ENCODE data around the gene ADAM22. TPM values are rescaled to one million over a fixed set of nuclear protein-coding genes. Genes with fewer than 3 reads are reported as not detected.

The ADAM22 gene
- total and polyA plus RNA-seq, 2 of the 4 experiments (the other 2 are of a cell fraction) = 0.03 to 0.18 TPM

DNA sequence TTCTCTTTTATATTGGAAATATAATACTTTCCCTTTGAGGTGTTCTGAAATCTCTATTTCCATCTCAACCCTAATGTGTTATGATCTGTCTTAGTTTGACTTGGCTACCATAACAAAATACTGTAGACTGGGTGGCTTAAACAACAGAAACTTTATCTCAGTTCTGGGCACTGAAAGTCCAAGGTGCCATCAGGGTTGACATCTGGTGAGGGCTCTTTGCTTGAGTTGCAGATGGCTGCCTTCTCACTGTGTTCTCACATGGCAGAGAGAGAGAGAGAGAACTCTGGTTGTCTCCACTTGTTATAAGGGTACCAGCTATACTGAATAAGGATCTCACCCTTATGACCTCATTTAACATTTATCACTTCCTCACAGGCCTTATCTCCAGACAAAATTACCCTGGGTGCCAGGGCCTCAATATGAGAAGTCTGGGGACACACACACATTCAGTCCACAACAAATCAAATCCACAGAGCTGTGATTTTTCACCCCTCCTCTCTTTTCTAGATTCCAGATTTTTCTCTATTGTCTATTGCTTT, 181.3 kb downstream of the ADAM22 start:
- DNase-seq (no peak), ATAC-seq (ENCODE audit: low read depth) (no peak)
- H3K9me3 ChIP-seq (ENCODE audit: control insufficient read depth, insufficient read depth, low read length) = no peaks in the 10 kb centered on the region
- H3K9ac ChIP-seq (ENCODE audit: low read depth, low read length) = no peak overlapping the region
- no peak for TF ChIP-seq CHD1 (IDR thresholded peaks at IDR 0.05; ENCODE audit: low read depth, low read length)
- TF ChIP-seq RCOR1 (IDR thresholded peaks at IDR 0.05; ENCODE audit: insufficient replicate concordance, low read length) = no peak
- no peak for TF ChIP-seq BHLHE40 (IDR thresholded peaks at IDR 0.05; ENCODE audit: low read depth, low read length)
- no peak for TF ChIP-seq MAZ (IDR thresholded peaks at IDR 0.05; ENCODE audit: borderline replicate concordance, low read depth, low read length)
- no peak for TF ChIP-seq POLR2A (IDR thresholded peaks at IDR 0.05; ENCODE audit: low read depth, low read length)
- TF ChIP-seq MAFK (IDR thresholded peaks at IDR 0.05; ENCODE audit: low read depth, low read length) = no peak
- TF ChIP-seq, protein P1, sequence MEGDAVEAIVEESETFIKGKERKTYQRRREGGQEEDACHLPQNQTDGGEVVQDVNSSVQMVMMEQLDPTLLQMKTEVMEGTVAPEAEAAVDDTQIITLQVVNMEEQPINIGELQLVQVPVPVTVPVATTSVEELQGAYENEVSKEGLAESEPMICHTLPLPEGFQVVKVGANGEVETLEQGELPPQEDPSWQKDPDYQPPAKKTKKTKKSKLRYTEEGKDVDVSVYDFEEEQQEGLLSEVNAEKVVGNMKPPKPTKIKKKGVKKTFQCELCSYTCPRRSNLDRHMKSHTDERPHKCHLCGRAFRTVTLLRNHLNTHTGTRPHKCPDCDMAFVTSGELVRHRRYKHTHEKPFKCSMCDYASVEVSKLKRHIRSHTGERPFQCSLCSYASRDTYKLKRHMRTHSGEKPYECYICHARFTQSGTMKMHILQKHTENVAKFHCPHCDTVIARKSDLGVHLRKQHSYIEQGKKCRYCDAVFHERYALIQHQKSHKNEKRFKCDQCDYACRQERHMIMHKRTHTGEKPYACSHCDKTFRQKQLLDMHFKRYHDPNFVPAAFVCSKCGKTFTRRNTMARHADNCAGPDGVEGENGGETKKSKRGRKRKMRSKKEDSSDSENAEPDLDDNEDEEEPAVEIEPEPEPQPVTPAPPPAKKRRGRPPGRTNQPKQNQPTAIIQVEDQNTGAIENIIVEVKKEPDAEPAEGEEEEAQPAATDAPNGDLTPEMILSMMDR (conservative IDR thresholded peaks at IDR 0.05; ENCODE audit: low read depth, low read length) = no peak
- TF ChIP-seq RAD21 (IDR thresholded peaks at IDR 0.05; ENCODE audit: low read length) = no peak
- no peak for TF ChIP-seq FOS (IDR thresholded peaks at IDR 0.05; ENCODE audit: low read depth, low read length)
- TF ChIP-seq ELK1 (IDR thresholded peaks at IDR 0.05; ENCODE audit: borderline replicate concordance, low read depth, low read length) = no peak
- no peak for TF ChIP-seq SMC3 (IDR thresholded peaks at IDR 0.05; ENCODE audit: low read depth, low read length)
- TF ChIP-seq NFE2L2 (IDR thresholded peaks at IDR 0.05; ENCODE audit: low read depth, low read length) = no peak
- TF ChIP-seq, protein P2, sequence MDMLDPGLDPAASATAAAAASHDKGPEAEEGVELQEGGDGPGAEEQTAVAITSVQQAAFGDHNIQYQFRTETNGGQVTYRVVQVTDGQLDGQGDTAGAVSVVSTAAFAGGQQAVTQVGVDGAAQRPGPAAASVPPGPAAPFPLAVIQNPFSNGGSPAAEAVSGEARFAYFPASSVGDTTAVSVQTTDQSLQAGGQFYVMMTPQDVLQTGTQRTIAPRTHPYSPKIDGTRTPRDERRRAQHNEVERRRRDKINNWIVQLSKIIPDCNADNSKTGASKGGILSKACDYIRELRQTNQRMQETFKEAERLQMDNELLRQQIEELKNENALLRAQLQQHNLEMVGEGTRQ (IDR thresholded peaks at IDR 0.05; ENCODE audit: low read depth, low read length) = no peak
- no peak for TF ChIP-seq CEBPB (IDR thresholded peaks at IDR 0.05; ENCODE audit: low read depth, low read length)
- TF ChIP-seq RFX5 (IDR thresholded peaks at IDR 0.05; ENCODE audit: low read depth, low read length) = no peak
- TF ChIP-seq MXI1 (IDR thresholded peaks at IDR 0.05; ENCODE audit: borderline replicate concordance, low read depth, low read length) = no peak
- no peak overlapping the region for H3K14ac ChIP-seq (replicated peaks; ENCODE audit: low read depth, low read length)
- H3K4me1 ChIP-seq (ENCODE audit: control insufficient read depth, insufficient read depth, low read length) = no peaks in the 10 kb centered on the region
- dilution Hi-C loops (cut with HindIII; ENCODE audit: low sequenced_read_pairs, unreplicated experiment) (no loop called here), intact Hi-C loops (cut with micrococcal nuclease) (loop anchor here (2.0 kb wide), 1 partner anchor 23 kb away; no protein-coding TSS in a partner anchor), in situ Hi-C loops (cut with MboI; ENCODE audit: low sequenced_read_pairs) (loop anchor here (10.0 to 25.0 kb wide), 2 partner anchors 328 to 611 kb away; no protein-coding TSS in a partner anchor)
- CTCF ChIA-PET = interaction anchor here (0.7 kb wide), 1 partner anchor 1926 kb away, joined by 3 read pairs; no protein-coding TSS in a partner anchor
- BruUV-seq (replicated peaks) = no TSS peak
- H4K91ac ChIP-seq (ENCODE audit: insufficient read depth, low read depth, low read length) = no peak overlapping the region
- H2BK20ac ChIP-seq (ENCODE audit: low read depth, low read length) = no peak overlapping the region
- H3K4me3 ChIP-seq (ENCODE audit: insufficient read depth, low read depth, low read length) = no peak overlapping the region
- H2AK9ac ChIP-seq (replicated peaks; ENCODE audit: low read depth, low read length, poor library complexity) = no peak overlapping the region
- H2BK15ac ChIP-seq (ENCODE audit: low read depth, low read length) = no peak overlapping the region
- no peaks in the 10 kb centered on the region for H3K27me3 ChIP-seq (ENCODE audit: control insufficient read depth, insufficient read depth, low read length)
- H3K79me1 ChIP-seq (ENCODE audit: low read depth in 1 of 2, low read length in 2 of 2) = no peaks in the 10 kb centered on the region
- no peaks in the 10 kb centered on the region for H3K9me1 ChIP-seq (ENCODE audit: insufficient read depth, low read length)
- H4K20me1 ChIP-seq (ENCODE audit: insufficient read depth, low read length) = no peaks in the 10 kb centered on the region
- H2AK5ac ChIP-seq (ENCODE audit: low read depth, low read length) = no peak overlapping the region
- no peak overlapping the region for H4K5ac ChIP-seq (ENCODE audit: low read depth, low read length)
- H2BK120ac ChIP-seq (ENCODE audit: low read depth, low read length) = no peak overlapping the region
- H2BK5ac ChIP-seq (ENCODE audit: low read depth, low read length, poor library complexity, severe bottlenecking) = no peak overlapping the region
- no peaks in the 10 kb centered on the region for H3K36me3 ChIP-seq (ENCODE audit: control insufficient read depth, insufficient read depth, low read length)
- POLR2A ChIA-PET (ENCODE audit: unreplicated experiment) = no interaction called here
- H3K27ac ChIP-seq (ENCODE audit: insufficient read depth, low read length) = no peak overlapping the region
- no peak overlapping the region for H3K18ac ChIP-seq (ENCODE audit: low read depth, low read length)
- H2AFZ ChIP-seq (replicated peaks; ENCODE audit: low read length, poor library complexity) = no peak overlapping the region
- no peak overlapping the region for H3K23ac ChIP-seq (ENCODE audit: low read depth, low read length)
- no peak overlapping the region for H3K4ac ChIP-seq (ENCODE audit: low read depth, low read length)
- H3K56ac ChIP-seq (ENCODE audit: extremely low read depth, insufficient read depth, low read length) = no peak overlapping the region
- no peak overlapping the region for H3K4me2 ChIP-seq (ENCODE audit: low read depth, low read length)
- H4K8ac ChIP-seq (ENCODE audit: low read depth in 2 of 2, low read length in 2 of 2) = no peak overlapping the region

Data from IMR-90 (cell line).